Upper lobe of right lung (tissue), 1 donor: Measurements from ENCODE around the gene PKP1. TPM values are rescaled to one million over a fixed set of nuclear protein-coding genes. Genes with fewer than 3 reads are reported as not detected.
"Not testable (repeated sequence)": the region's sequence is repeated elsewhere in the genome, so short reads cannot be mapped to it uniquely, and the experiment has no call there.

Source experiments
- ATAC-seq: fragments of 200-7000 bp; cut with Tn5 transposase; one replicate; pipeline ENCODE4 v1.9.1; 2020; ENCODE audit warnings: mild to moderate bottlenecking, moderate library complexity
- DNase-seq: peaks from one replicate; pipeline ENCODE4 v3.0.0-alpha.2; 2020
- H3K27ac ChIP-seq: fragments of 200-600 bp; one replicate; pipeline ENCODE4 v1.8.0; 2022
- H3K27me3 ChIP-seq: fragments of 200-600 bp; one replicate; pipeline ENCODE4 v1.8.0; 2022; ENCODE audit warnings: mild to moderate bottlenecking
- H3K36me3 ChIP-seq: fragments of 200-600 bp; one replicate; pipeline ENCODE4 v1.8.0; 2022
- H3K4me1 ChIP-seq: fragments of 200-600 bp; one replicate; pipeline ENCODE4 v1.8.0; 2022
- H3K4me3 ChIP-seq: fragments of 200-600 bp; one replicate; pipeline ENCODE4 v1.8.0; 2022; ENCODE audit warnings: mild to moderate bottlenecking
- H3K9me3 ChIP-seq: fragments of 200-600 bp; one replicate; pipeline ENCODE4 v1.8.0; 2022
- CTCF ChIP-seq: fragments of 200-600 bp; IDR thresholded peaks from one replicate; pipeline ENCODE4 v1.8.0; 2022; ENCODE audit warnings: antibody characterized with exemption
- intact Hi-C: fragments of 100-400 bp; cut with DNase I; formaldehyde crosslinking; loops from one replicate; pipeline ENCODE4 v1.11.0; 2022
- long read RNA-seq: library from polyadenylated mRNA; unstranded; transcript quantifications from one replicate; pipeline ENCODE4 v2.0.0, GENCODE V29; 2021
- total RNA-seq: library from RNA; stranded (reverse); fragmentation: NEBNext Ultra II Directional; extraction: Animal tissue kit (Norgen Biotek cat#: 25700); gene quantifications from one replicate; pipeline ENCODE4 v1.2.1, GENCODE V29; 2021
- donor health status: DM: no; HTN: yes; CAD: no; lungs with severe emphysema.

PKP1 gene
- total RNA-seq = 0.69 TPM
- long read RNA-seq, full-length matches to known transcripts = 2 of 2 reads
- long read RNA-seq, partial matches to known transcripts = 0 of 2 reads
- long read RNA-seq, other reads (novel, unspliced or antisense) = 0 of 2 reads

GRCh38 chr1:201282931-201283829 lies at the start of gene PKP1:
Gene PKP1, plus strand, starts transcription at chr1:201283506. Its CDS starts 197 bp downstream, at chr1:201283703.
- Histone ChIP-seq H3K27ac (no peak within 1 kb of the TSS), H3K9me3 (no peaks in the 10 kb centered on the region), H3K4me3 (peak within 1 kb of the TSS; percentile 12), H3K4me1 (no peaks in the 10 kb centered on the region), H3K27me3 (peaks cover 27% of the 10 kb centered on the region), H3K36me3 (no peaks in the 10 kb centered on the region)
- ATAC-seq (peak; percentile 80), DNase-seq (peak; percentile 74)
- TF ChIP-seq CTCF = no peak
- intact Hi-C loops = no loop called here

GRCh38 chr1:201239646-201240045 lies 43.7 kb upstream of the PKP1 start:
- peaks cover 10% of the 10 kb centered on the region for H3K27me3 ChIP-seq
- H3K36me3 ChIP-seq, H3K4me1 ChIP-seq, H3K4me3 ChIP-seq, H3K27ac ChIP-seq, intact Hi-C loops, H3K9me3 ChIP-seq, ATAC-seq, DNase-seq: not testable (repeated sequence)

- Histone ChIP-seq H3K36me3 (no peaks in the 10 kb centered on the region), H3K27ac (no peak overlapping the region), H3K9me3 (no peaks in the 10 kb centered on the region), H3K4me1 (no peaks in the 10 kb centered on the region), H3K27me3 (peaks cover 16% of the 10 kb centered on the region), H3K4me3 (no peak overlapping the region)
- no peak for DNase-seq
- intact Hi-C loops = no loop called here
- no peak for TF ChIP-seq CTCF
- no peak for ATAC-seq
Observed at GRCh38 chr1:201240171-201240570, 43.1 kb upstream of the PKP1 start.

GRCh38 chr1:201241736-201242135 lies 41.6 kb upstream of the PKP1 start:
- no peak for TF ChIP-seq CTCF
- intact Hi-C loops = no loop called here
- Histone ChIP-seq H3K4me1 (no peaks in the 10 kb centered on the region), H3K9me3 (no peaks in the 10 kb centered on the region), H3K36me3 (no peaks in the 10 kb centered on the region), H3K27me3 (peaks cover 17% of the 10 kb centered on the region), H3K4me3 (no peak overlapping the region), H3K27ac (no peak overlapping the region)
- DNase-seq (no peak), ATAC-seq (no peak)

- Histone ChIP-seq H3K36me3 (no peaks in the 10 kb centered on the region), H3K27me3 (peaks cover 17% of the 10 kb centered on the region), H3K27ac (no peak overlapping the region), H3K4me1 (no peaks in the 10 kb centered on the region), H3K4me3 (no peak overlapping the region), H3K9me3 (no peaks in the 10 kb centered on the region)
- intact Hi-C loops = no loop called here
- TF ChIP-seq CTCF = no peak
- no peak for ATAC-seq
- no peak for DNase-seq
Observed at GRCh38 chr1:201245082-201245481, 38.2 kb upstream of the PKP1 start.
